Measurements from ENCODE around the gene CCDC124.

GRCh38 chr19:17889609-17890214 lies 43.1 kb upstream of the CCDC124 start:
- no peak for TF ChIP-seq CTCF (conservative IDR thresholded peaks at IDR 0.05; ENCODE audit: low read depth, low read length)
- no peak for TF ChIP-seq EZH2 (IDR thresholded peaks at IDR 0.05; ENCODE audit: borderline replicate concordance, low read depth, low read length, poor library complexity, severe bottlenecking)
